Measurements from ENCODE around the gene MTCL1.

Gene MTCL1

GRCh38 chr18:8769509-8770095, 64.2 kb downstream of the MTCL1 start:
- Histone ChIP-seq H3K4me2 (ENCODE audit: low read length) (no peak overlapping the region), H3K27me3 (ENCODE audit: insufficient read depth, low read length) (no peaks in the 10 kb centered on the region), H3K9me2 (ENCODE audit: low read depth, low read length) (no peaks in the 10 kb centered on the region), H3K9me3 (ENCODE audit: low read length) (no peaks in the 10 kb centered on the region), H3K79me2 (ENCODE audit: insufficient read depth, low read length) (no peaks in the 10 kb centered on the region), H3K4me1 (ENCODE audit: insufficient read depth, low read length, severe bottlenecking) (no peaks in the 10 kb centered on the region), H3K9ac (ENCODE audit: low read length) (no peak overlapping the region), H3F3A (ENCODE audit: insufficient read depth, low read length) (no peaks in the 10 kb centered on the region), H2AFZ (ENCODE audit: low read length) (no peak overlapping the region), H3K27ac (ENCODE audit: low read depth, low read length, poor library complexity, severe bottlenecking) (no peak overlapping the region), H3K4me3 (ENCODE audit: low read depth, low read length, poor library complexity, severe bottlenecking) (no peak overlapping the region), H3K36me3 (ENCODE audit: insufficient read depth, low read length) (peaks cover 16% of the 10 kb centered on the region; the same call in 1 of the 2 replicates), H4K20me1 (ENCODE audit: insufficient read depth, low read length) (no peaks in the 10 kb centered on the region)
- TF ChIP-seq, protein P1, sequence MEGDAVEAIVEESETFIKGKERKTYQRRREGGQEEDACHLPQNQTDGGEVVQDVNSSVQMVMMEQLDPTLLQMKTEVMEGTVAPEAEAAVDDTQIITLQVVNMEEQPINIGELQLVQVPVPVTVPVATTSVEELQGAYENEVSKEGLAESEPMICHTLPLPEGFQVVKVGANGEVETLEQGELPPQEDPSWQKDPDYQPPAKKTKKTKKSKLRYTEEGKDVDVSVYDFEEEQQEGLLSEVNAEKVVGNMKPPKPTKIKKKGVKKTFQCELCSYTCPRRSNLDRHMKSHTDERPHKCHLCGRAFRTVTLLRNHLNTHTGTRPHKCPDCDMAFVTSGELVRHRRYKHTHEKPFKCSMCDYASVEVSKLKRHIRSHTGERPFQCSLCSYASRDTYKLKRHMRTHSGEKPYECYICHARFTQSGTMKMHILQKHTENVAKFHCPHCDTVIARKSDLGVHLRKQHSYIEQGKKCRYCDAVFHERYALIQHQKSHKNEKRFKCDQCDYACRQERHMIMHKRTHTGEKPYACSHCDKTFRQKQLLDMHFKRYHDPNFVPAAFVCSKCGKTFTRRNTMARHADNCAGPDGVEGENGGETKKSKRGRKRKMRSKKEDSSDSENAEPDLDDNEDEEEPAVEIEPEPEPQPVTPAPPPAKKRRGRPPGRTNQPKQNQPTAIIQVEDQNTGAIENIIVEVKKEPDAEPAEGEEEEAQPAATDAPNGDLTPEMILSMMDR (IDR thresholded peaks at IDR 0.05; ENCODE audit: low read length) = no peak
- no peak for TF ChIP-seq EZH2 (IDR thresholded peaks at IDR 0.05; ENCODE audit: borderline replicate concordance, low read length)

DNA sequence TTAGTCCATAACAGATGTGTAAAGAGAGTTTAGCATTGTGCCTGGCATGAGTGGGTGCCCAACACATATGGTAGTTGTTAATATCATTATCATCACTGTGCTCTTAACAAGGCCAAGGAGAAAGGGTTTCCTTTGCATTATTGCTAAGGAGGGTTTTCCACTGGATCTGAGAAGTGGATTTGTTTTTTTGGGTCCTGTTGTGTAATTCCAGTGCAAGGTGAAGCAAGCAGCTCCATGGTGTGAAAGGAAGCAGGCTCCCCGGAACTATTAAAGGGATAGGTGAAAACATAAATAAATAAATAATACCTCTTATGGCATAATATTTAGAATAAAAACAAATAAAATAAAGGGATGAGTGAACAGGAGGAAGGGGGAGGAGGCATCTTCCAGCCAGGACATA, 65.3 kb downstream of the MTCL1 start:
- Histone ChIP-seq H3K36me3 (ENCODE audit: insufficient read depth, low read length) (peaks cover 6% of the 10 kb centered on the region; the same call in 1 of the 2 replicates), H3K9ac (ENCODE audit: low read length) (no peak overlapping the region), H4K20me1 (ENCODE audit: insufficient read depth, low read length) (no peaks in the 10 kb centered on the region), H3K79me2 (ENCODE audit: insufficient read depth, low read length) (no peaks in the 10 kb centered on the region), H3K4me2 (ENCODE audit: low read length) (no peak overlapping the region), H2AFZ (ENCODE audit: low read length) (no peak overlapping the region), H3K4me3 (ENCODE audit: low read depth, low read length, poor library complexity, severe bottlenecking) (no peak overlapping the region), H3K27me3 (ENCODE audit: insufficient read depth, low read length) (no peaks in the 10 kb centered on the region), H3K9me3 (ENCODE audit: low read length) (no peaks in the 10 kb centered on the region), H3K9me2 (ENCODE audit: low read depth, low read length) (no peaks in the 10 kb centered on the region), H3K4me1 (ENCODE audit: insufficient read depth, low read length, severe bottlenecking) (no peaks in the 10 kb centered on the region), H3F3A (ENCODE audit: insufficient read depth, low read length) (no peaks in the 10 kb centered on the region), H3K27ac (ENCODE audit: low read depth, low read length, poor library complexity, severe bottlenecking) (no peak overlapping the region)
- TF ChIP-seq, protein P1 (IDR thresholded peaks at IDR 0.05; ENCODE audit: low read length) = no peak
- TF ChIP-seq EZH2 (IDR thresholded peaks at IDR 0.05; ENCODE audit: borderline replicate concordance, low read length) = no peak

DNA sequence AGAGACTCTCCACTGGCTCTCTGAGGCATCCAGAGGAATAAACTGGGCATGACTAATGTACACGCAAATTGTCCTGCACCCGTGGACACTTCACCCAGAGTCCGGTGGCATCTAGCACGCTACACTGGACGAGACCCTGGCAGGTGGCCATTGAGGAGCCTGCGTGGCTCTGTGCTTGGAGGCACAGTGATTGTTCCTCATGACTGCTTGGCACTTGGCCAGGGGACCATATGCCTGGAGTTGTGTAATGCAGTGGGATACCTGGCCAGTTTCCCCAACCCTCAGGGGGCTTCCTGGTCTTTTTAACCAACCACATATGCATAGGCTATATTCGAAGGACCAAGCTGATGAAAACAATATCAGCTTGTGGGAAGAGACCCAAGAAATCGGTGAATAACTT, 66.6 kb downstream of the MTCL1 start:
- Histone ChIP-seq H3K36me3 (ENCODE audit: insufficient read depth, low read length) (peaks cover 6% of the 10 kb centered on the region; the same call in 1 of the 2 replicates), H3K4me3 (ENCODE audit: low read depth, low read length, poor library complexity, severe bottlenecking) (no peak overlapping the region), H3F3A (ENCODE audit: insufficient read depth, low read length) (no peaks in the 10 kb centered on the region), H3K27me3 (ENCODE audit: insufficient read depth, low read length) (no peaks in the 10 kb centered on the region), H2AFZ (ENCODE audit: low read length) (no peak overlapping the region), H4K20me1 (ENCODE audit: insufficient read depth, low read length) (no peaks in the 10 kb centered on the region), H3K9ac (ENCODE audit: low read length) (no peak overlapping the region), H3K4me1 (ENCODE audit: insufficient read depth, low read length, severe bottlenecking) (no peaks in the 10 kb centered on the region), H3K79me2 (ENCODE audit: insufficient read depth, low read length) (no peaks in the 10 kb centered on the region), H3K9me2 (ENCODE audit: low read depth, low read length) (no peaks in the 10 kb centered on the region), H3K27ac (ENCODE audit: low read depth, low read length, poor library complexity, severe bottlenecking) (no peak overlapping the region), H3K4me2 (ENCODE audit: low read length) (no peak overlapping the region), H3K9me3 (ENCODE audit: low read length) (no peaks in the 10 kb centered on the region)
- TF ChIP-seq EZH2 (IDR thresholded peaks at IDR 0.05; ENCODE audit: borderline replicate concordance, low read length) = no peak
- TF ChIP-seq, protein P1 (IDR thresholded peaks at IDR 0.05; ENCODE audit: low read length) = no peak
